ENCODE measurements around the gene C19orf81.

GRCh38 chr19:50706387-50706786 lies 57.1 kb downstream of the C19orf81 start:
- TF ChIP-seq CTCF (IDR thresholded peaks at IDR 0.05): no peak
- TF ChIP-seq POLR2A (IDR thresholded peaks at IDR 0.05): no peak
- TF ChIP-seq POLR2AphosphoS5 (IDR thresholded peaks at IDR 0.05): no peak

Data from upper lobe of left lung (tissue), 4 donors.